DLD1 (cell line): ENCODE data around the gene TMEM87A.
"Not testable (repeated sequence)": the region's sequence is repeated elsewhere in the genome, so short reads cannot be mapped to it uniquely, and the experiment has no call there.

Source experiments
- in situ Hi-C: cut with HindIII; loops from 2 replicates; pipeline ENCODE4 v1.10.0; 2017; ENCODE audit warnings: low sequenced_read_pairs

Gene TMEM87A

GRCh38 chr15:42272939-42273899 is at the start of gene TMEM87A, which contains the start of gene GANC:
TSS of gene TMEM87A (minus strand) at chr15:42273433. CDS start at chr15:42273398, 35 bp downstream.
TSS of gene GANC (plus strand) at chr15:42273201. CDS start at chr15:42274482, 1,281 bp downstream.
- in situ Hi-C loops = no loop called here

- in situ Hi-C loops = no loop called here
Measured at GRCh38 chr15:42319206-42319605, 46.0 kb upstream of the TMEM87A start.

GRCh38 chr15:42316282-42316805 is 43.1 kb upstream of the TMEM87A start:
- in situ Hi-C loops = not testable (repeated sequence)

- in situ Hi-C loops = no loop called here
Measured at GRCh38 chr15:42315521-42315920, 42.3 kb upstream of the TMEM87A start.

GRCh38 chr15:42314818-42315217 is 41.6 kb upstream of the TMEM87A start:
- in situ Hi-C loops = no loop called here

- in situ Hi-C loops = no loop called here
Measured at GRCh38 chr15:42313463-42313862, 40.2 kb upstream of the TMEM87A start.

GRCh38 chr15:42306681-42307080 is 33.4 kb upstream of the TMEM87A start:
- in situ Hi-C loops = no loop called here

- in situ Hi-C loops = not testable (repeated sequence)
Measured at GRCh38 chr15:42301004-42301403, 27.8 kb upstream of the TMEM87A start.

GRCh38 chr15:42289166-42289565 is 15.9 kb upstream of the TMEM87A start:
- in situ Hi-C loops = no loop called here

- in situ Hi-C loops = no loop called here
Measured at GRCh38 chr15:42287931-42288330, 14.7 kb upstream of the TMEM87A start.

GRCh38 chr15:42286445-42287029 is 13.3 kb upstream of the TMEM87A start:
- in situ Hi-C loops = no loop called here

GRCh38 chr15:42285034-42285433 is 11.8 kb upstream of the TMEM87A start:
- in situ Hi-C loops = no loop called here

- in situ Hi-C loops = no loop called here
Measured at GRCh38 chr15:42284551-42284950, 11.3 kb upstream of the TMEM87A start.

- in situ Hi-C loops = no loop called here
Measured at GRCh38 chr15:42283671-42284070, 10.4 kb upstream of the TMEM87A start.

GRCh38 chr15:42282926-42283325 is 9.7 kb upstream of the TMEM87A start:
- in situ Hi-C loops = no loop called here

GRCh38 chr15:42282344-42282743 is 9.1 kb upstream of the TMEM87A start:
- in situ Hi-C loops = no loop called here

- in situ Hi-C loops = no loop called here
Measured at GRCh38 chr15:42279234-42279723, 6.0 kb upstream of the TMEM87A start.

- in situ Hi-C loops = no loop called here
Measured at GRCh38 chr15:42276762-42277161, 3.5 kb upstream of the TMEM87A start.

GRCh38 chr15:42275780-42276391 is 2.7 kb upstream of the TMEM87A start:
- in situ Hi-C loops = no loop called here

GRCh38 chr15:42274702-42274989 is 1.4 kb upstream of the TMEM87A start:
- in situ Hi-C loops = no loop called here
